Measurements from ENCODE around the gene CHCT1. TPM values are rescaled to one million over a fixed set of nuclear protein-coding genes. Genes with fewer than 3 reads are reported as not detected.

The CHCT1 gene
- total and polyA plus RNA-seq, 2 donors (not counting 1 experiment from before 2014, with no cell fraction given) = not detected

- intact Hi-C loops (cut with micrococcal nuclease) = no loop called here
- Mint-ChIP-seq H3K27ac (no peak overlapping the region), H3K27me3 (no peaks in the 10 kb centered on the region), H3K4me1 (no peaks in the 10 kb centered on the region), H3K4me3 (no peak overlapping the region), H3K9me3 (ENCODE audit: insufficient read depth) (no peaks in the 10 kb centered on the region)
- POLR2A ChIA-PET = no interaction called here
- H2AFZ ChIP-seq (ENCODE audit: insufficient read depth, low read depth, low read length, poor library complexity, severe bottlenecking) = no peak overlapping the region
- no peaks in the 10 kb centered on the region for H3K79me2 ChIP-seq (ENCODE audit: control insufficient read depth, insufficient read depth, low read length)
- H3K4me3 ChIP-seq (ENCODE audit: control extremely low read depth in 1 of 5, extremely low read depth in 1 of 5, insufficient read depth in 1 of 5, low read depth in 2 of 5, low read length in 4 of 5) = no peak overlapping the region
- H3K9ac ChIP-seq (ENCODE audit: low read length) = no peak overlapping the region
- H3K4me2 ChIP-seq (replicated peaks; ENCODE audit: low read depth, low read length, poor library complexity, severe bottlenecking) = no peak overlapping the region
- H4K20me1 ChIP-seq (ENCODE audit: control insufficient read depth, insufficient read depth, low read length, poor library complexity, severe bottlenecking) = no peaks in the 10 kb centered on the region
- CTCF ChIA-PET = no interaction called here
- no peak for TF ChIP-seq EZH2 (IDR thresholded peaks at IDR 0.05; ENCODE audit: borderline replicate concordance, insufficient read depth, low read depth, low read length, poor library complexity, severe bottlenecking)
- no peak for TF ChIP-seq CTCF (IDR thresholded peaks at IDR 0.05)
- H3K27me3 ChIP-seq (replicated peaks in 1 of 4; ENCODE audit: control extremely low read depth in 1 of 4, control insufficient read depth in 3 of 4, insufficient read depth in 4 of 4, low read length in 3 of 4) = no peaks in the 10 kb centered on the region
- H3K27ac ChIP-seq (ENCODE audit: low read length in 2 of 2) = no peak overlapping the region
- ATAC-seq (ENCODE audit: low read depth) (no peak), DNase-seq (no peak)
- H3K4me1 ChIP-seq (ENCODE audit: control insufficient read depth in 2 of 2, insufficient read depth in 2 of 2, low read length in 2 of 2) = no peaks in the 10 kb centered on the region
- no CpG with 5 or more reads among the region's 4 CpGs for WGBS (ENCODE audit: insufficient coverage)
- H3K36me3 ChIP-seq (replicated peaks in 1 of 2; ENCODE audit: control extremely low read depth in 1 of 2, control insufficient read depth in 1 of 2, extremely low read depth in 1 of 2, insufficient read depth in 2 of 2, low read length in 1 of 2) = no peaks in the 10 kb centered on the region
- peaks cover 0 to 4% (median 1%) of the 10 kb centered on the region in 3 donors for H3K9me3 ChIP-seq (ENCODE audit: control extremely low read depth in 1 of 3, control insufficient read depth in 2 of 3, insufficient read depth in 1 of 3, low read length in 2 of 3)
Measured at GRCh38 chr17:60410001-60410400, 12.3 kb upstream of the CHCT1 start.

GRCh38 chr17:60412701-60413100 lies 9.6 kb upstream of the CHCT1 start:
- no peaks in the 10 kb centered on the region for H3K9me3 Mint-ChIP-seq (ENCODE audit: insufficient read depth)
- H3K4me1 Mint-ChIP-seq = no peaks in the 10 kb centered on the region
- Histone ChIP-seq H3K79me2 (ENCODE audit: control insufficient read depth, insufficient read depth, low read length) (no peaks in the 10 kb centered on the region), H3K27me3 (replicated peaks in 1 of 4; ENCODE audit: control extremely low read depth in 1 of 4, control insufficient read depth in 3 of 4, insufficient read depth in 4 of 4, low read length in 3 of 4) (no peaks in the 10 kb centered on the region), H3K4me3 (ENCODE audit: control extremely low read depth in 1 of 5, extremely low read depth in 1 of 5, insufficient read depth in 1 of 5, low read depth in 2 of 5, low read length in 4 of 5) (no peak overlapping the region), H3K9me3 (ENCODE audit: control extremely low read depth in 1 of 3, control insufficient read depth in 2 of 3, insufficient read depth in 1 of 3, low read length in 2 of 3) (peaks cover 0 to 4% (median 1%) of the 10 kb centered on the region in 3 donors), H3K4me1 (ENCODE audit: control insufficient read depth in 2 of 2, insufficient read depth in 2 of 2, low read length in 2 of 2) (no peaks in the 10 kb centered on the region), H3K36me3 (replicated peaks in 1 of 2; ENCODE audit: control extremely low read depth in 1 of 2, control insufficient read depth in 1 of 2, extremely low read depth in 1 of 2, insufficient read depth in 2 of 2, low read length in 1 of 2) (no peaks in the 10 kb centered on the region), H3K27ac (ENCODE audit: low read length in 2 of 2) (no peak overlapping the region), H4K20me1 (ENCODE audit: control insufficient read depth, insufficient read depth, low read length, poor library complexity, severe bottlenecking) (no peaks in the 10 kb centered on the region), H3K4me2 (replicated peaks; ENCODE audit: low read depth, low read length, poor library complexity, severe bottlenecking) (no peak overlapping the region), H2AFZ (ENCODE audit: insufficient read depth, low read depth, low read length, poor library complexity, severe bottlenecking) (no peak overlapping the region), H3K9ac (ENCODE audit: low read length) (no peak overlapping the region)
- POLR2A ChIA-PET = no interaction called here
- intact Hi-C loops (cut with micrococcal nuclease) = no loop called here
- H3K27me3 Mint-ChIP-seq = no peaks in the 10 kb centered on the region
- no CpG with 5 or more reads among the region's 3 CpGs for WGBS (ENCODE audit: insufficient coverage)
- ATAC-seq (ENCODE audit: low read depth) (no peak), DNase-seq (no peak)
- TF ChIP-seq CTCF (IDR thresholded peaks at IDR 0.05) = no peak
- TF ChIP-seq EZH2 (IDR thresholded peaks at IDR 0.05; ENCODE audit: borderline replicate concordance, insufficient read depth, low read depth, low read length, poor library complexity, severe bottlenecking) = no peak
- CTCF ChIA-PET = interaction anchor here (1.7 kb wide), 1 partner anchor 8 kb away, joined by 4 read pairs; no protein-coding TSS in a partner anchor
- H3K4me3 Mint-ChIP-seq = no peak overlapping the region
- H3K27ac Mint-ChIP-seq = no peak overlapping the region
